RPMI8226 (cell line): Measurements from ENCODE around the gene RBM34.
"Not testable (repeated sequence)": the region's sequence is repeated elsewhere in the genome, so short reads cannot be mapped to it uniquely, and the experiment has no call there.

Experiments used
- DNase-seq: peaks from one replicate; pipeline ENCODE4 v3.0.0-alpha.2; 2015

Gene RBM34

GRCh38 chr1:235091319-235092044 lies 69.6 kb downstream of the RBM34 start:
- not testable (repeated sequence) for DNase-seq

- no peak for DNase-seq
These were observed 70.5 kb downstream of the RBM34 start for GRCh38 chr1:235090406-235091069.

- no peak for DNase-seq
These were observed 72.1 kb downstream of the RBM34 start for GRCh38 chr1:235088907-235089306.

GRCh38 chr1:235088430-235088829 lies 72.6 kb downstream of the RBM34 start:
- DNase-seq = no peak

- DNase-seq = no peak
These were observed 73.1 kb downstream of the RBM34 start for GRCh38 chr1:235087906-235088305.

- not testable (repeated sequence) for DNase-seq
These were observed 75.5 kb downstream of the RBM34 start for GRCh38 chr1:235085411-235086117.
